Ascending aorta (tissue), 2 donors: ENCODE results near the gene MYH14. TPM values are rescaled to one million over a fixed set of nuclear protein-coding genes. Genes with fewer than 3 reads are reported as not detected.

Experiments used
- DNase-seq, 2 donors: peaks; one replicate each; pipeline ENCODE4 v3.0.0-alpha.2; 2019; ENCODE audit warnings: low spot score in 2 of 2
- H3K27ac ChIP-seq, 2 donors: fragments of 200-600 bp; sonication (generic); one replicate each; pipeline ENCODE4 v1.5.1; 2016 to 2017; ENCODE audit warnings: mild to moderate bottlenecking in 1 of 2
- H3K27me3 ChIP-seq: fragments of 200-600 bp; sonication (generic); one replicate; pipeline ENCODE4 v1.5.1; 2017
- H3K36me3 ChIP-seq, 2 donors: fragments of 200-600 bp; sonication (generic); one replicate each; pipeline ENCODE4 v1.5.1; 2016
- H3K4me1 ChIP-seq, 2 donors: fragments of 200-600 bp; sonication (generic); one replicate each; pipeline ENCODE4 v1.5.1; 2016 to 2017; ENCODE audit warnings: mild to moderate bottlenecking in 1 of 2
- H3K4me3 ChIP-seq, 2 donors: fragments of 200-600 bp; sonication (generic); one replicate each; pipeline ENCODE4 v1.5.1; 2016 to 2017; ENCODE audit warnings: mild to moderate bottlenecking in 1 of 2
- H3K9me3 ChIP-seq, 2 donors: fragments of 200-600 bp; sonication (generic); one replicate each; pipeline ENCODE4 v1.5.1; 2016
- intact Hi-C: fragments of 100-400 bp; cut with DNase I; formaldehyde crosslinking; loops from one replicate; pipeline ENCODE4 v1.15.1; 2023
- total RNA-seq: library from RNA; depleted of rRNA; stranded (reverse); fragments of >200 nt; gene quantifications from one replicate; pipeline ENCODE4 v1.1.0, GENCODE V29; 2016
- TF ChIP-seq, protein P1 (sequence below), 3 experiments: fragments of 200-600 bp in 2 of 3; fragments of 450-650 bp in 1 of 3; sonication (generic) in 2 of 3; IDR thresholded peaks; one replicate each; pipeline ENCODE4 v1.5.1; 2016 to 2019; ENCODE audit warnings: antibody characterized with exemption in 3 of 3, mild to moderate bottlenecking in 1 of 3, moderate library complexity in 1 of 3

Gene MYH14
- total RNA-seq, 1 donor from 2014 or later: 8.6 TPM

DNA sequence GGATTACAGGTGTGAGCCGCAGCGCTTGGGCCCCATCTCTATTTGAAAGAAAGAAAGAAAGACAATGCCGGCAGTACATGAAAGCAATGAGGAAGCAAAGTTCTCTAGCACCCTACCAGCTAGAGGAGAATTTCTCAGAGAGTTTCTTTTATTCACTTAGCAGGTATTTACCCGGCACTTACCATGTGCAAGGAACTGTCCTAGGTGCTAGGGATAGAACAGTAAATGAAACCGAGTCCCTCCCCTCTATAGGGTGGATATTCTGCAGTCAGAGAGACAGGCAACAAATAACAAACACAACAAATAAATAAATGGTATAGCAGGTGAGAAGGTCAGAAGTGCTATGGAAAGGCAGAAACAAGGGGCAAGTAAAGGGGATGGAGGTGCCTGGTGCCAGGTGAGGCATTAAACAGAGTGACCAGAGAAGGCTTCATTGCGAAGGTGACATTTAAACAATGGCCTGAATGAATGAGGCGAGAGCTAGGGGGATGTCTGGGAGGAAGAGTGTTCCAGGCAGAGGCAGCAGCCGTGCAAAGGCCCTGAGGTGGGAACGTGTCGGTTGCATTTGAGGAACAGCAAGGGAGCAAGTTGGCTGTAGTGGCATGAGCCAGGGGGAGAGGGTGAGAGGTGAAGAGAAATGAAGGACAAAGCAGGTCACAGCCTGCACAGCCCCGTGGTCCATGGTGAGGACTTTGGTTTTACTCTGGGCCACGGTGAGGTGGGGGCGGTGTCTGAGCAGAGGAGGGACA, 10.8 kb upstream of the MYH14 start:
- no peak for DNase-seq
- TF ChIP-seq, protein P1, sequence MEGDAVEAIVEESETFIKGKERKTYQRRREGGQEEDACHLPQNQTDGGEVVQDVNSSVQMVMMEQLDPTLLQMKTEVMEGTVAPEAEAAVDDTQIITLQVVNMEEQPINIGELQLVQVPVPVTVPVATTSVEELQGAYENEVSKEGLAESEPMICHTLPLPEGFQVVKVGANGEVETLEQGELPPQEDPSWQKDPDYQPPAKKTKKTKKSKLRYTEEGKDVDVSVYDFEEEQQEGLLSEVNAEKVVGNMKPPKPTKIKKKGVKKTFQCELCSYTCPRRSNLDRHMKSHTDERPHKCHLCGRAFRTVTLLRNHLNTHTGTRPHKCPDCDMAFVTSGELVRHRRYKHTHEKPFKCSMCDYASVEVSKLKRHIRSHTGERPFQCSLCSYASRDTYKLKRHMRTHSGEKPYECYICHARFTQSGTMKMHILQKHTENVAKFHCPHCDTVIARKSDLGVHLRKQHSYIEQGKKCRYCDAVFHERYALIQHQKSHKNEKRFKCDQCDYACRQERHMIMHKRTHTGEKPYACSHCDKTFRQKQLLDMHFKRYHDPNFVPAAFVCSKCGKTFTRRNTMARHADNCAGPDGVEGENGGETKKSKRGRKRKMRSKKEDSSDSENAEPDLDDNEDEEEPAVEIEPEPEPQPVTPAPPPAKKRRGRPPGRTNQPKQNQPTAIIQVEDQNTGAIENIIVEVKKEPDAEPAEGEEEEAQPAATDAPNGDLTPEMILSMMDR (IDR thresholded peaks at IDR 0.05): no peak
- Histone ChIP-seq H3K27me3 (no peaks in the 10 kb centered on the region), H3K9me3 (no peaks in the 10 kb centered on the region), H3K4me3 (no peak overlapping the region), H3K27ac (no peak overlapping the region), H3K4me1 (no peaks in the 10 kb centered on the region), H3K36me3 (no peaks in the 10 kb centered on the region)
- intact Hi-C loops: no loop called here

DNA sequence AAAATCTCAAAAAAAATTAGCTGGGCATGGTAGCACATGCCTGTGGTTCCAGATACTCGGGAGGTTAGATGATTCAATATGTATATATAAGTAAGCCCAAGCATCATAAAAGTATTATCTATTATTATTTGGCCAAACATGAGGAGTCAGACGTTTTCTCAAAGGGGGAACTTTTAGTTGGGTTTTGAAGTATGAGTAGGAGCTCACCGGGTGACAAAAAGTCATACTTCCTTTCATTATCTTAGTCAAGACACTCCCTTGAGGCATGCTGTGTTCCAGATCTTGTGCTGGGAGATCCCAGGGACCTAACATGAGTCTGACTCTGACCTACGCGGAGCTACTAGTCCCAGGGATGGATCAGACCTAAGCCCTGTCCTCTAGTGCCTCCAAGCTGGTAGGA, 8.2 kb upstream of the MYH14 start:
- no peaks in the 10 kb centered on the region for H3K27me3 ChIP-seq
- H3K36me3 ChIP-seq: no peaks in the 10 kb centered on the region
- intact Hi-C loops: no loop called here

DNA sequence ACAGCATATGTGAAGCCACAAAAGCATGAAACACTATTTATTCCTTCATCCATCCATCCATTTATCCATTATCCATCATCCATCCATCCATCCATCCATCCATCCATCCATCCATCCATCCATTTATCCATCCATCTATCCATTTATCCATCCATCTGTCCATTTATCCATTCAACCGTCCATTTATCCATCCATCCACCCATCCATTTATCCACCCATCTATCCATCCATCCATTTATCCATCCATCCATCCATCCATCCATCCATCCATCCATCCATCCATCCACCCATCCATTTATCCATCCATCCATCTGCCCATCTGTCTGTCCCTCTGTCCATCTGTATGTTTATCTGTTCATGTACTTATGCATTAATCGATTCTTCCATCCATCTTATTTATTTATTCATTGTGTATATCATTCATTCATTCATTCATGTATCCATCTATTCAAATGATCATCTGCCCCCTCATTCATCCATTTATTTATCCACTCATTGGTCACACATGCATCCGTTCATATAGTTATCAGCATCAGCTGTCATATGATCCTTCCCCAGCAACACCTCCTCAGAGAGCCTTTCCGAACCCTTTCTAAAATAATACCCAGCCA, 7.0 kb upstream of the MYH14 start:
- intact Hi-C loops: no loop called here
- H3K4me1 ChIP-seq: peaks cover 0 to 7% of the 10 kb centered on the region in 2 donors
- no peaks in the 10 kb centered on the region for H3K36me3 ChIP-seq
- no peaks in the 10 kb centered on the region for H3K9me3 ChIP-seq
- no peak for DNase-seq
- no peak overlapping the region for H3K27ac ChIP-seq
- H3K27me3 ChIP-seq: no peaks in the 10 kb centered on the region
- TF ChIP-seq, protein P1 (IDR thresholded peaks at IDR 0.05): no peak
- no peak overlapping the region for H3K4me3 ChIP-seq

More for the DNA sequence above, 8.2 kb upstream of the MYH14 start:
- Histone ChIP-seq H3K4me3 (no peak overlapping the region), H3K4me1 (peaks cover 0 to 7% of the 10 kb centered on the region in 2 donors), H3K9me3 (no peaks in the 10 kb centered on the region), H3K27ac (no peak overlapping the region)
- TF ChIP-seq, protein P1 (IDR thresholded peaks at IDR 0.05): no peak
- no peak for DNase-seq

DNA sequence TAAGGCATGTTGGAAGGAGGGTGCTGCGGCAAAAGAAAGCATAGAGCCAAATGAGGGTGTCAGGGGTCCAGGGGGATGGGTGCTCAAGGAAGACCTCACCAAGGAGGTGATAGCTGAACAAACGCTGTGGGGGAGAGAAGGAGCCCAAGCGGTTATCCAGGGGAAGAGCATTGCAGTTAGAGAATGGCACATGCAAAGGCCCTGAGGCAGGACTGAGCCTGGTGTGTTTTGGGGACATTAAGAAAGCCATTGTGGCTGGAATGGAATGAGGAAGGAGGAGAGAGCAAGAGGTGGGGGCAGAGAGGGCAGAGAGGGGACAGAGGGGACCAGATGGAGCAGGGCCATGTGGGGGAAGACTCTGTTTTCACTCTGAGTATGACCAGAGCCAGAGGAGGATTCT, 6.1 kb upstream of the MYH14 start:
- TF ChIP-seq, protein P1 (IDR thresholded peaks at IDR 0.05): no peak
- Histone ChIP-seq H3K36me3 (no peaks in the 10 kb centered on the region), H3K27ac (no peak overlapping the region), H3K27me3 (no peaks in the 10 kb centered on the region), H3K4me1 (peaks cover 0 to 7% of the 10 kb centered on the region in 2 donors), H3K9me3 (no peaks in the 10 kb centered on the region), H3K4me3 (no peak overlapping the region)
- no peak for DNase-seq
- intact Hi-C loops: no loop called here

DNA sequence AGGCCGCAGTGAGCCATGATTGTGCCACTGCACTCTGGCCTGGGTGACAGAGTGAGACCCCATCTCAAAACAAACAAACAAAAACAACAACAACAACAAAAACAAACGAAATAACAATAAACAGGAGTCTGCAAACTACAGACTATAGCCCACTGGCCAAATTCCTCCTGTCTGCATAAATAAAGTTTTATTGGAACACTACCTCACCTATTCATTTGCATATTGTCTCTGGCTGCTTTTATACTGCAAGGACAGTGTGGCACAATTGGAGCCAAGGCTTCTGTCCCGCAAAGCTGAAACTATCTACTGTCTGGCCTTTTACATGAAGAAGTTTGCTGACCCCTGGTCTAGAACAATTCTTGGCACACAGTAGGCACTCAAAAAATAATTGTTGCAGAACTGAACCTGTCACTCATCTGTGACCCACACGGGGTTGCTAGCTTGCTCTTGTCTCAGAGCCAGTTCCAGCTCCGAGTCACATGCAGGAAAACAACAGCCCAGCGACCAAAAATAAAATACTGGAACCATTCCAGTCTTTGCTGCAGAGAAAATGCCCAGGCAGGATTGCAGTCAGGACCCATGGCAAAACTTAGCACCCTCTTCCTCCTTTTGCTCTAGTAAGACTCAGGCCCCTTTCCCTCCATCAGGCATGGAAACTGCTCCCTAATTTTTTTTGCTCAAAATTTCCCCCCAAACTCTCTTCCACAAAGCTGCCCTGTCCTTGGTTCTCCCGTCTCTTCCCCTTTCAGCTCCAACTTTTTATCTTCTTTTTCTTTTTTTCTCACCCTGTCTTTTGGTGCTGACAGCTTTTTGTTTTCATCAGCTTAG, 4.8 kb upstream of the MYH14 start:
- no peaks in the 10 kb centered on the region for H3K36me3 ChIP-seq
- H3K27me3 ChIP-seq: no peaks in the 10 kb centered on the region
- no peak for DNase-seq
- H3K27ac ChIP-seq: no peak overlapping the region
- no peaks in the 10 kb centered on the region for H3K9me3 ChIP-seq
- H3K4me3 ChIP-seq: no peak overlapping the region
- intact Hi-C loops: no loop called here
- TF ChIP-seq, protein P1 (IDR thresholded peaks at IDR 0.05): no peak
- peaks cover 0 to 13% of the 10 kb centered on the region in 2 donors for H3K4me1 ChIP-seq
